ENCODE data around the gene KBTBD7. TPM values are rescaled to one million over a fixed set of nuclear protein-coding genes. Genes with fewer than 3 reads are reported as not detected.

The KBTBD7 gene
- total and polyA plus RNA-seq, 4 experiments from 2014 or later: 4.9 to 11.8 (median 9.4) TPM

DNA sequence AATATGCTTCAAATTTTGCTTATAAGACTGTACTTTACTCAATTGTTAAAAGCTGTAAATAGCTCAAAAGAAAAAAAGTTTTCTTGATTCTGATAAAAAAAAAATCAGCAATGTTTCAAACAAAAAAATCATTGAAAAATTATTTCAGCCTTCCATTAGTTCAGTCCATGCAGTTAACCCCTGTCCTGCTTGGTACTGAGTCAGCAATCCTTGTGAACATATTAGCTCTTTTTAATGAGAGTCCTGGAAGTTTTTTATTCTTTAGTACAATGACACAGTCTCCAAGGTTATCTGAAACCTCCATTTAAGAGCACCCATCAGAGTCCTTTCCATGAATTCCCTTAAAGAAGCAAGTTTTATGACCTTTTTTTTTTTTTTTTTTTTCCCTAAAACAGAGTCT is 40.3 kb downstream of the KBTBD7 start:
- Mint-ChIP-seq H3K4me3 (no peak overlapping the region), H3K4me1 (no peaks in the 10 kb centered on the region), H3K36me3 (peaks cover 34 to 39% of the 10 kb centered on the region in 2 donors), H3K27me3 (no peaks in the 10 kb centered on the region), H3K9me3 (peaks cover 9 to 45% (median 37%) of the 10 kb centered on the region in 8 donors), H3K27ac (no peak overlapping the region)
- intact Hi-C loops (cut with micrococcal nuclease): no loop called here
- no peak overlapping the region for H3K4me3 ChIP-seq (ENCODE audit: low read length in 2 of 2)
- no peaks in the 10 kb centered on the region for H3K4me1 ChIP-seq (ENCODE audit: insufficient read depth, low read length)
- H3K27ac ChIP-seq (ENCODE audit: low read depth, low read length): no peak overlapping the region
- ChIA-PET POLR2A (ENCODE audit: partially characterized antibody) (no interaction called here), CTCF (ENCODE audit: partially characterized antibody) (no interaction called here)
- H3K36me3 ChIP-seq (ENCODE audit: insufficient read depth, low read length): no peaks in the 10 kb centered on the region
- peaks cover 5 to 22% of the 10 kb centered on the region in 2 donors for H3K9me3 ChIP-seq (ENCODE audit: control insufficient read depth in 1 of 2, low read length in 2 of 2)
- H3K27me3 ChIP-seq (ENCODE audit: insufficient read depth, low read length): no peaks in the 10 kb centered on the region
- DNase-seq: no peak

- Mint-ChIP-seq H3K4me1 (no peaks in the 10 kb centered on the region), H3K4me3 (no peak overlapping the region), H3K27me3 (no peaks in the 10 kb centered on the region), H3K9me3 (peaks cover 12 to 65% (median 55%) of the 10 kb centered on the region in 8 donors), H3K27ac (peak overlapping the region in 2 of 7 donors; percentile 25 to 43), H3K36me3 (peaks cover 43 to 56% of the 10 kb centered on the region in 2 donors)
- Histone ChIP-seq H3K4me3 (ENCODE audit: low read length in 2 of 2) (no peak overlapping the region), H3K4me1 (ENCODE audit: insufficient read depth, low read length) (no peaks in the 10 kb centered on the region), H3K9me3 (ENCODE audit: control insufficient read depth in 1 of 2, low read length in 2 of 2) (peaks cover 6 to 36% of the 10 kb centered on the region in 2 donors), H3K36me3 (ENCODE audit: insufficient read depth, low read length) (no peaks in the 10 kb centered on the region), H3K27ac (ENCODE audit: low read depth, low read length) (no peak overlapping the region), H3K27me3 (ENCODE audit: insufficient read depth, low read length) (no peaks in the 10 kb centered on the region)
- intact Hi-C loops (cut with micrococcal nuclease): no loop called here
- ChIA-PET POLR2A (ENCODE audit: partially characterized antibody) (no interaction called here), CTCF (ENCODE audit: partially characterized antibody) (no interaction called here)
- no peak for DNase-seq
These were observed 42.4 kb downstream of the KBTBD7 start for GRCh38 chr13:41152005-41152404.

- H3K27ac ChIP-seq (ENCODE audit: low read depth, low read length): no peak overlapping the region
- Mint-ChIP-seq H3K9me3 (peaks cover 12 to 80% (median 58%) of the 10 kb centered on the region in 8 donors), H3K4me3 (no peak overlapping the region), H3K27me3 (no peaks in the 10 kb centered on the region), H3K27ac (no peak overlapping the region), H3K36me3 (peaks cover 48 to 70% of the 10 kb centered on the region in 2 donors), H3K4me1 (no peaks in the 10 kb centered on the region)
- no peaks in the 10 kb centered on the region for H3K4me1 ChIP-seq (ENCODE audit: insufficient read depth, low read length)
- no peaks in the 10 kb centered on the region for H3K27me3 ChIP-seq (ENCODE audit: insufficient read depth, low read length)
- no peak overlapping the region for H3K4me3 ChIP-seq (ENCODE audit: low read length in 2 of 2)
- H3K36me3 ChIP-seq (ENCODE audit: insufficient read depth, low read length): no peaks in the 10 kb centered on the region
- ChIA-PET CTCF (ENCODE audit: partially characterized antibody) (no interaction called here), POLR2A (ENCODE audit: partially characterized antibody) (no interaction called here)
- peaks cover 6 to 36% of the 10 kb centered on the region in 2 donors for H3K9me3 ChIP-seq (ENCODE audit: control insufficient read depth in 1 of 2, low read length in 2 of 2)
- no peak for DNase-seq
- intact Hi-C loops (cut with micrococcal nuclease): no loop called here
These were observed 44.3 kb downstream of the KBTBD7 start for GRCh38 chr13:41150058-41150457.

GRCh38 chr13:41148419-41149283 is 45.7 kb downstream of the KBTBD7 start:
- intact Hi-C loops (cut with micrococcal nuclease): no loop called here
- ChIA-PET POLR2A (ENCODE audit: partially characterized antibody) (no interaction called here), CTCF (ENCODE audit: partially characterized antibody) (interaction anchor here (0.5 kb wide), 1 partner anchor 95 kb away, joined by 3 read pairs; no protein-coding TSS in a partner anchor)
- peaks cover 48 to 68% of the 10 kb centered on the region in 2 donors for H3K36me3 Mint-ChIP-seq
- Histone ChIP-seq H3K36me3 (ENCODE audit: insufficient read depth, low read length) (no peaks in the 10 kb centered on the region), H3K27me3 (ENCODE audit: insufficient read depth, low read length) (no peaks in the 10 kb centered on the region), H3K4me3 (ENCODE audit: low read length in 2 of 2) (no peak overlapping the region), H3K27ac (ENCODE audit: low read depth, low read length) (no peak overlapping the region), H3K4me1 (ENCODE audit: insufficient read depth, low read length) (no peaks in the 10 kb centered on the region), H3K9me3 (ENCODE audit: control insufficient read depth in 1 of 2, low read length in 2 of 2) (peaks cover 6 to 36% of the 10 kb centered on the region in 2 donors)
- H3K4me3 Mint-ChIP-seq: no peak overlapping the region
- no peak for DNase-seq
- H3K27me3 Mint-ChIP-seq: no peaks in the 10 kb centered on the region
- peaks cover 12 to 77% (median 57%) of the 10 kb centered on the region in 8 donors for H3K9me3 Mint-ChIP-seq
- no peaks in the 10 kb centered on the region for H3K4me1 Mint-ChIP-seq
- no peak overlapping the region for H3K27ac Mint-ChIP-seq

GRCh38 chr13:41145136-41145908 is 49.0 kb downstream of the KBTBD7 start:
- peaks cover 27 to 44% of the 10 kb centered on the region in 2 donors for H3K36me3 Mint-ChIP-seq
- intact Hi-C loops (cut with micrococcal nuclease): no loop called here
- no peaks in the 10 kb centered on the region for H3K4me1 Mint-ChIP-seq
- no peaks in the 10 kb centered on the region for H3K27me3 Mint-ChIP-seq
- peaks cover 8 to 48% (median 33%) of the 10 kb centered on the region in 8 donors for H3K9me3 Mint-ChIP-seq
- H3K4me3 Mint-ChIP-seq: no peak overlapping the region
- no peaks in the 10 kb centered on the region for H3K27me3 ChIP-seq (ENCODE audit: insufficient read depth, low read length)
- no peak overlapping the region for H3K4me3 ChIP-seq (ENCODE audit: low read length in 2 of 2)
- ChIA-PET CTCF (ENCODE audit: partially characterized antibody) (no interaction called here), POLR2A (ENCODE audit: partially characterized antibody) (no interaction called here)
- peaks cover 6 to 24% of the 10 kb centered on the region in 2 donors for H3K9me3 ChIP-seq (ENCODE audit: control insufficient read depth in 1 of 2, low read length in 2 of 2)
- H3K4me1 ChIP-seq (ENCODE audit: insufficient read depth, low read length): no peaks in the 10 kb centered on the region
- H3K27ac Mint-ChIP-seq: no peak overlapping the region
- no peaks in the 10 kb centered on the region for H3K36me3 ChIP-seq (ENCODE audit: insufficient read depth, low read length)
- DNase-seq: no peak
- no peak overlapping the region for H3K27ac ChIP-seq (ENCODE audit: low read depth, low read length)

DNA sequence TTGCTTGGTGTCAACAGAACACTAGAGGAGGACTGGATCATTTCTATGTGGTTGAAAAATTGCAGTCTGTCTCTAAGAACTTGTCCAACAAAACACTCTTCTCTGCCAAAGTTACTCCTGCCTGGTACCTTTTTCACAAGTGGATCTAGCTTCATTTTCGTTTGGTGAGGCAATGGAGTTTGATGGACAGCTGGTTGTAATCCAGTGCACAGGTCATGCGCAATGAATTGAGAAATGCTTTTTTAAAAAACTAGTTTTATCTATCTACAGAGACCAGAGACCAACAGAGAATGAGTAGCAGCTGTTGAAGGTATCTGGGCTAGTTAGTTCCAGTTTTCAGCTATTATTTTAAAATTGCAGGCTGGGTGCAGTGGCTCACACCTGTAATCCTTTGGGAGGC is 49.8 kb downstream of the KBTBD7 start:
- H3K9me3 Mint-ChIP-seq: peaks cover 4 to 40% (median 25%) of the 10 kb centered on the region in 8 donors
- H3K27ac ChIP-seq (ENCODE audit: low read depth, low read length): no peak overlapping the region
- H3K4me1 ChIP-seq (ENCODE audit: insufficient read depth, low read length): no peaks in the 10 kb centered on the region
- no peaks in the 10 kb centered on the region for H3K27me3 Mint-ChIP-seq
- H3K36me3 ChIP-seq (ENCODE audit: insufficient read depth, low read length): no peaks in the 10 kb centered on the region
- H3K36me3 Mint-ChIP-seq: peaks cover 19 to 36% of the 10 kb centered on the region in 2 donors
- H3K4me3 Mint-ChIP-seq: no peak overlapping the region
- intact Hi-C loops (cut with micrococcal nuclease): no loop called here
- H3K27ac Mint-ChIP-seq: no peak overlapping the region
- no peak for DNase-seq
- no peak overlapping the region for H3K4me3 ChIP-seq (ENCODE audit: low read length in 2 of 2)
- ChIA-PET POLR2A (ENCODE audit: partially characterized antibody) (no interaction called here), CTCF (ENCODE audit: partially characterized antibody) (no interaction called here)
- peaks cover 6 to 19% of the 10 kb centered on the region in 2 donors for H3K9me3 ChIP-seq (ENCODE audit: control insufficient read depth in 1 of 2, low read length in 2 of 2)
- H3K27me3 ChIP-seq (ENCODE audit: insufficient read depth, low read length): no peaks in the 10 kb centered on the region
- H3K4me1 Mint-ChIP-seq: no peaks in the 10 kb centered on the region
